Hepatocyte (in vitro differentiated cells): ENCODE data around the gene FKBP7.

Experiments
- CTCF ChIP-seq: fragments of 200-600 bp; sonication (generic); IDR thresholded peaks from 2 replicates; pipeline ENCODE4 v1.5.1; 2016; ENCODE audit warnings: antibody characterized with exemption, mild to moderate bottlenecking; ENCODE audit not compliant: poor library complexity
- EZH2 ChIP-seq: fragments of 200-600 bp; sonication (generic); IDR thresholded peaks from 2 replicates; pipeline ENCODE4 v1.6.1; 2016; ENCODE audit warnings: antibody characterized with exemption, mild to moderate bottlenecking, borderline replicate concordance
- EZH2phosphoT487 ChIP-seq: fragments of 200-600 bp; sonication (generic); IDR thresholded peaks from one replicate; pipeline ENCODE4 v1.6.1; 2018; ENCODE audit warnings: antibody characterized with exemption, mild to moderate bottlenecking, low read depth, moderate library complexity; ENCODE audit not compliant: unreplicated experiment, severe bottlenecking

DNA sequence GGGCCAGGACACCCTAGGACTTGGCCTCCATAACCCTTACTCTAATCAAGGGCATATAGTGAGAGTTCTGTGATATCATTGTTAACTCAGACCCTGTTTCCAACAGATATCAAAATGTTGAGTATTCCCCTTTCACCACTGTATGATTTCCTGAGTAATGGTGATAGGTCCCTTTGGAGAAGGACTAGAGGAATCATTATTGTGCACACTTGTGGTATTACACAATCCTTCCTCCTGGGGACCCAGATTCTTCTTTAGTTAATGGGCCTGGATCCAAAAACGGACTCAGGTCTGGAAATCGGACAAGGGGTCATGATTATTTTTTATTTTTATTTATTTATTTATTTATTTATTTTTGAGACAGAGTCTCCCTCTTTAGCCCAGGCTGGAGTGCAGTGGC lies 50.9 kb downstream of the FKBP7 start:
- TF ChIP-seq CTCF: no peak
- TF ChIP-seq EZH2: no peak
- no peak for TF ChIP-seq EZH2phosphoT487
